GM21367 (cell line): ENCODE results near the gene CYP2A6.
"Not testable (repeated sequence)": the region's sequence is repeated elsewhere in the genome, so short reads cannot be mapped to it uniquely, and the experiment has no call there.

Source experiments
- ATAC-seq: cut with Tn5 transposase; IDR thresholded peaks from one replicate; pipeline ENCODE4 v1.9.1; 2021; ENCODE audit not compliant: unreplicated experiment

CYP2A6 gene, protein sequence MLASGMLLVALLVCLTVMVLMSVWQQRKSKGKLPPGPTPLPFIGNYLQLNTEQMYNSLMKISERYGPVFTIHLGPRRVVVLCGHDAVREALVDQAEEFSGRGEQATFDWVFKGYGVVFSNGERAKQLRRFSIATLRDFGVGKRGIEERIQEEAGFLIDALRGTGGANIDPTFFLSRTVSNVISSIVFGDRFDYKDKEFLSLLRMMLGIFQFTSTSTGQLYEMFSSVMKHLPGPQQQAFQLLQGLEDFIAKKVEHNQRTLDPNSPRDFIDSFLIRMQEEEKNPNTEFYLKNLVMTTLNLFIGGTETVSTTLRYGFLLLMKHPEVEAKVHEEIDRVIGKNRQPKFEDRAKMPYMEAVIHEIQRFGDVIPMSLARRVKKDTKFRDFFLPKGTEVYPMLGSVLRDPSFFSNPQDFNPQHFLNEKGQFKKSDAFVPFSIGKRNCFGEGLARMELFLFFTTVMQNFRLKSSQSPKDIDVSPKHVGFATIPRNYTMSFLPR

DNA sequence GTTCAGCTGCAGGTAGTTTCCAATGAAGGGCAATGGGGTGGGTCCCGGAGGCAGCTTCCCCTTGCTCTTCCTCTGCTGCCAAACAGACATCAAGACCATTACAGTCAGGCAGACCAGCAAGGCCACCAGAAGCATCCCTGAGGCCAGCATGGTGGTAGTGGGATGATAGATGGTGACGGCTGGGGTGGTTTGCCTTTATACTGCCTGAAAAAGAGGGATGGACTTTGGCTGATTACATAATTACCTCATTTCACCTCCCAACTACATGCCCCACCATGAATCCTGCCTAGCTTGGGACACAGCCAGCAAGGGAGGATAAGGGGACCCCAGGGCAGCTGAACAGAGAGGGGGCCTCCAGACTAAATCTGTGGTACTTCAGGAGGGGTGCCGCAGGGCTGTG is at the start of gene CYP2A6:
Gene CYP2A6 (minus strand): TSS at position 171 of the 400 bp plus-strand sequence. CDS start 21 bp downstream, at position 150.
- not testable (repeated sequence) for ATAC-seq

DNA sequence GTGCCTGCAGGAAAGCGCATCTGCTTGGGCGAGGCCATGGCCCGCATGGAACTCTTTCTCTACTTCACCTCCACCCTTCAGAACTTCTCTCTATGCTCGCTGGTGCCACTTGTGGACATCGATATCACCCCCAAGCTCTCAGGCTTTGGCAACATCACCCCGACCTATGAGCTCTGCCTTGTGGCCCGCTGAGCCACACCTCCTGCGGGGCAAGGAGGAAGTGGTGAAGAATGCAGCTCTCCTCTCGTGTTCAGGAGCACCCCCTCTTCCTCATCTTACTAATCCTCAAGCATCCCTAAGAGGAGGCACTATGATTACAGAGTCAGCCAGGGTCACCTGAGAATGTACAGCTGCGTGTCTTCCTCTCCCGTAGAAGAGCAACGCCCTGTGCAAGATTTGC is 49.7 kb upstream of the CYP2A6 start:
- ATAC-seq, result not testable (repeated sequence)

DNA sequence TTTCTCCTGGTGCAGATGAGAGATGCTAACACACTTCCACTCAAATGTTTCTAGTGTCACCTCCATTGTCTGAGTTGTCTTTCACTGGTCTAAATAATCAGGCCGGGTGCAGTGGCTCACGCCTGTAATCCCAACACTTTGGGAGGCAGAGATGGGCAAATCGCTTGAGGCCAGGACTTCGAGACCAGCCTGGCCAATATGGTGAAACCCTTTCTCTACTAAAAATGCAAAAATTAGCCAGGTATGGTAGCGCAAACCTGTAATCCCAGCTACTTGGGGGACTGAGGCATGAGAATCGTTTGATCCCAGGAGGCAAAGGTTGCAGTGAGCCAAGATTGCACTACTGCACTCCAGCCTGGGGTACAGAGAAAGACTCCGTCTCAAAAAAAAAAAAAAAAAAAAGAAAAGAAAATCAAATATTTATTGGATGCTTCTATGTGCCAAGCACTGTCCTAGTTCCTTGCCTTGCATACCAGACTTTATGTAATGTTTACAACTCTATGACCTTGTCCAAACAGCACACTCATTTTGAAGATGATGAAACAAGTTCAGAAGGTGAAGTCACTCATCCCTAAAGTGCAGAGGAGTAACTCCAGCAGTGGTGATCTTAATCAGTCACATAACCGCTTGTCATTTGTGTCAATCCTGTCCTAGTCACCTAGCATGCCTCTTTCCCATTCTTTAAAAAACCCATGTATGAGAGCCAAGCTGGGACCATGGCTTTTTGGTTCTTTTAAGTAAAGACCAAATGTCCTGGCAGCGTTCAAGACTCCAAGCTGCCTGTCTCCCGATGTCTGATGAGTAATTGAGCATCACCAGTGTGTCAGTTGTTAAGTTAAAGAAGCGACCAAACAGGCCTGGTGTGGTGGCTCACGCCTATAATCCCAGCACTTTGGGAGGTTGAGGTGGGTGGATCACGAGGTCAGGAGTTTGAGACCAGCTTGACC is 46.9 kb upstream of the CYP2A6 start:
- not testable (repeated sequence) for ATAC-seq

DNA sequence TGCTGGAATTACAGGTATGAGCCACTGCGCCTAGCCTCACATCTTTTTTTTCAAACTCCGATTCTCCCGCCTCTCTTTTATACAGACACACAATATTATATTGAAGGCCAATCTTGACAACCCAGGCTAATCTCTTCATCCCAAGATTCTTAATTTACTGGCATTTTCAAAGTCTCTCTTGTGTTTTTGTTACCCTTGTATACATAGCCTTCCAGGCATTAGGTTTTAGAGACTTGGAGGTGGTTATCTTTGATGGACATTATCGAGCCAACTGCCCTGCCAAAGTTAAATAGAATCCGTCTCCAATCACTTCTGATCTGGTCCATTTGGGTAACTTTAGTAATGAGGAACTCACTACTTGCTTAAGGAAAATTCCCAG is 46.2 kb upstream of the CYP2A6 start:
- ATAC-seq, result no peak

DNA sequence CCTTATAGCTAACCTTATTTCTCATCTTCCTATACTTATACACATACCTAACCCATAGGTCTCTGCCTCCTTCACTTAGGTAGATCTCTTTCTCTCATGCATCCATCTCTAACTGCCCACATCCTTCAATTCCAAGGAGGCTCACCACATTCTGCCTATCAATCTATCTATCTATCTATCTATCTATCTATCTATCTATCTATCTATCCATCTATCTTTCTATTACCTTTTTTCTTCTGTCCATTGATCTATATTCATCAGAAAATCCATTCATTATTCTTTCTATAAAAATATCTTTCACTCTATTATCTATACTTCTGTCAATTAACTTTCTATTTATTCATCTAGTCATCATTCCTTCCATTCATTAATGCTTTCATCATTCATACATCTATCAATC is 42.9 kb upstream of the CYP2A6 start:
- ATAC-seq, result no peak

DNA sequence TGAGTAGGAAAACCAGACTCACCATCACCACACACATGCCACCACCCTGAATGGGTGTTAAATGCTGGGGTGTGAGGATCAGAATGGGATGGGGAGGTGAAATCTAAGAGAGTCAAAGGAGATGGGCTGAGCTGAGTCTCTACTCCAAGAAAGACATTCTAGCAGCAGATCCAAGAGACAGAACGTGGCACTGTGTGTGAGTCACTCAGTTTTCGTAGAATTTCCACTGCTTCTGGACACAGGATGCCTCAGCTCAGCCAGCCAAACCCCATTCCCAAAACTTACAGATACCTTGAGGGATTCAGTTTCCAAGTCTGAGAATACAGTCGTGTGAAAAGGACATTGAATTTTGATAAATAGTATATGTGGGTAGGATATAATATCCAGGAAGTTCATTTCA is 39.1 kb upstream of the CYP2A6 start:
- ATAC-seq, result no peak

DNA sequence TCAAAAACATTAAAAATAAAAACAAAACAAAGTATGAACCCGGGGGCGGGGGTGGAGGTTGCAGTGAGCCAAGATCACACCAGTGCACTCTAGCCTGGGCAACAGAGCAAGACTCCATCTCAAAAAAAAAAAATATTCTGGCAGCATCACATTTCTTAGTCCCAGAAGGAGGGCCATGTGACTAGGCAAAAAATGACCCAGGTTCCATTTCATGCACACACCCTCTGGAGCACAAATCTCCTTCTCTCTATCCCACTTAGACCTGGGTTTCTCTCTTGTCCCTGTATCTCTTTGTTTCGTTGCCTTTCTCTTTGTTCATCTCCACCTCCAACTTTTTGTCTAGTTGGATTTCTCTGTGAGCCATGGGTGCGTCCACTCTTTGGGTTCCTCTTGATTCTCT is 37.9 kb upstream of the CYP2A6 start:
- no peak for ATAC-seq

DNA sequence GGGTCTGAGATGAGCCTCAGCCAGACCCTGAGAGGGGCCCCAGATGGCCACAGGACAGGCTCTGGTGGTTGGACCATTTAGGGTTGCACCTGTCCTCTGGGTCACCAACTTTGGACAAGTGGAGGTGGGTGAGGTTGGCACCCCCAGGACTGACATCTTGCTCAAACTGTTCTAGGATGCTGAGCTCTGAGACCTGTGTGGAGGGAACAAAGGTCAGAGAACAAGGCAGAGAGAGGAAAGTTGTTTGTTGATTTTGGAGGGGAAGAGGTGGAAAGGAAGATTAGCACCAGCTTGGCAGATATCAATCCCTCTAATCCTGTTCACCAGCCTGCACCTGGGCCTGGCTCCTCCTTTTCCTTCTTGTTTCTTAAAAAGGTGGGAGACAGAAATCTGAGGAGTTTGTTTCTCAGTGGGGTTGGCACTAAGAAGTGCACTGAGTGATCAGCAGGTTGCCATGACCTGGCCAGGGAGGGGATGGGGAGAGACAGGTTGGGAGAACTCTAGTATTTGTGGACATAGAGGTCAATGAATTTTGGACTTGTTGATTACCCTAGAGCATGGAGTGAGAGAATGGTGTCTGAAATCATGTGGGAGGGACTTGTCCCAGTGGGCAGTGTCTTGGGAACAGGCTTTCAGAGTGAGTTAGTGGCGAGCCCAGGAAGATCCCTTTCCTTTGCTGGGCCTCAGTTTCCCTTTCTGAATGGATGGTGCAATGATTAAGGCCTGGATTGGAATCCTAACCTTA is 34.1 kb upstream of the CYP2A6 start:
- ATAC-seq, result not testable (repeated sequence)

DNA sequence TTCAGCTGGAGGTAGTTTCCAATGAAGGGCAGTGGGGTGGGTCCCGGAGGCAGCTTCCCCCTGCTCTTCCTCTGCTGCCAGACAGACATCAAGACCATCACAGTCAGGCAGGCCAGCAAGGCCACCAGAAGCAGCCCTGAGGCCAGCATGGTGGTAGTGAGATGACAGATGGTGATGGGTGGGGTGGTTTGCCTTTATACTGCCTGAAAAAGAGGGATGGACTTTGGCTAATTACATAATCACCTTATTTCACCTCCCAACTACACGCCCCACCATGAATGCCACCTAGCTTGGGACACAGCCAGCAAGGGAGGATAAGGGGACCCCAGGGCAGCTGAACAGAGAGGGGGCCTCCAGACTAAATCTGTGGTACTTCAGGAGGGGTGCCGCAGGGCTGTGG is 31.8 kb upstream of the CYP2A6 start, which contains the start of gene CYP2A7:
Gene CYP2A7 (minus strand): TSS at position 170 of the 400 bp plus-strand sequence. CDS start 21 bp downstream, at position 149.
- ATAC-seq, result not testable (repeated sequence)

DNA sequence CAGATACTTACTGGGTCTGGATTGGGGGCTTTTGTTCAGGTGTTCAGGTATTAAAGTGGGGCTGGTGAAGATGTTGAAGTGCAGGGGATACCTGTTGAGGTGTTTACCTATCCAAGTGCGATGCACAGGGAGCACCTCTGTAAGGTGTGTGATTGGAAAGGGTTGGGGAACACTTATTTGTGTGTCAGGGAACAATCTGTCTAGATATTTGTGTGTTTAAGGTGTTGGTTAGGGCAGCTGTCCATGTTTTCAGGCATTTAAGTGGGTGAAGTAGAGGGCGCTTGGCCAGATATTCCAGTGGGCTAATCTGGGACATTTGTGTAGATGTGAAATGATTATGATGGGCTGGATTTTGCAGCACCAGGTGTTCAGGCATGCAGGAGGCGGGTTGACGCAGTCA is 29.1 kb upstream of the CYP2A6 start:
- ATAC-seq, result not testable (repeated sequence)

DNA sequence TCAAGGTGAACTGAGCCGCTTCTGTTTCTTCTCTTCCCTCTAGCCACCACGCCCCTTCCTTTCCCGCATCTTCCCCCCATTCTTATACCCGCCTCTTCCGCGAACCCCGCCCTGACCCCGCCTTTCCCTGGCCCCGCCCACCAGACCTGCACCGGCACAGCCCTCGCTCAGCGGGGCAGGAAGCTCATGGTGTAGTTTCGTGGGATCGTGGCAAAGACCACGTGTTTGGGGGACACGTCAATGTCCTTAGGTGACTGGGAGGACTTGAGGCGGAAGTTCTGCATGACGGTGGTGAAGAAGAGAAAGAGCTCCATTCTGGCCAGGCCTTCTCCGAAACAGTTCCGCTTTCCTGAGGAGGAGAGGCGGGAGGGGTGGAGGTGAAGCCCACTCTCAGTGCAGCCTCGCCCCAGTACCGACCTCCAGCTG is 25.3 kb upstream of the CYP2A6 start:
- ATAC-seq, result not testable (repeated sequence)

DNA sequence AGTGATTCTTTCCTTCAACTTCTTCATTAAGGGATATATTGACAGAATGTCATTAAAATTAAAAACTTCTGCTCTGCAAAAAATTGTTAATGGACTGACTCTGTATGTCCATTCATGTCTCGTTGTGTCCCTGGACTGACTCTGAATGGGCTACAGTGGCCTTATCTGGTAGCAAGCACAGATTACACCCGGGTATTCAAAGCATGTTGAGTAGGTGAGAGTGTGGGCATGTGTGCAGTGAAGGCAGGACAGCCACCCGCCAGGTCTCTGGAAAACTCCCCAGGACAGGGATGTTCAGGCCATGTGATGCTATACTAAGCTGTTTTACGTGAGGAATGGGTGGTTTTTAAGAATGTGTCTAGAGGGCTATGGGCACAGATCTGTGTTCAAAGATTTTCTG is 24.6 kb upstream of the CYP2A6 start:
- not testable (repeated sequence) for ATAC-seq

DNA sequence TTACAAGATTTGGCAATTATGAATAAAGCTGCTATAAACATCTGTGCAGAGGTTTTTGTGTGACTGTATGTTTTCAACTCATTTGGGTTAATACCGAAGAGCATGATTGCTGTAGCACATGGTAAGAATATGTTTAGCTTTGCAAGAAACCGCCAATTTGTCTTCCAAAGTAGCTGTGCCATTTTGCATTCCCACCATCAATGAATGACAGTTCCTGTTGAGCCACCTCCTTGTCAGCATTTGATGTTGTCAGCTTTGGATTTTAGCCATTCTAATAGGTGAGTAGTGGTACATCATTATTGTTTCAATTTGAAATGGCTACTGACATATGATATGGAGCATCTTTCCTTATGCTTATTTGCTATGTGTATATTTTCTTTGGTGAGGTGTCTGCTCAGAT is 23.6 kb upstream of the CYP2A6 start:
- ATAC-seq, result not testable (repeated sequence)

DNA sequence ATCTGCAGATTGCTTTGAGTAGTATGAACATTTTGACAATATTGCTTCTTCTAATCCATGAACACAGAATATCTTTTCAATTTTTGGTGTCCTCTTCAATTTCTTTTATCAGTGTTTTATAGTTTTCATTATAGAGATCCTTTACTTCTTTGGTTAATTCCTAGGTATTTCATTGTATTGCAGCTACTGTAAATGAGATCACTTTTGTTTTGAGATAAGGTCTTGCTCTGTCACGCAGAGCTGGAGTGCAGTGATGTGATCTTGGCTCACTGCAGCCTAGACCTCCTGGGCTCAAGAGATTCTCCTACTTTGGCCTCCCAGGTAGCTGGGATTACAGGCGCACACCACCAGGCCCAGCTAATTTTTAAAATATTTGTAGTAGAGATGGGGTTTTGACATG is 22.0 kb upstream of the CYP2A6 start:
- ATAC-seq, result no peak

DNA sequence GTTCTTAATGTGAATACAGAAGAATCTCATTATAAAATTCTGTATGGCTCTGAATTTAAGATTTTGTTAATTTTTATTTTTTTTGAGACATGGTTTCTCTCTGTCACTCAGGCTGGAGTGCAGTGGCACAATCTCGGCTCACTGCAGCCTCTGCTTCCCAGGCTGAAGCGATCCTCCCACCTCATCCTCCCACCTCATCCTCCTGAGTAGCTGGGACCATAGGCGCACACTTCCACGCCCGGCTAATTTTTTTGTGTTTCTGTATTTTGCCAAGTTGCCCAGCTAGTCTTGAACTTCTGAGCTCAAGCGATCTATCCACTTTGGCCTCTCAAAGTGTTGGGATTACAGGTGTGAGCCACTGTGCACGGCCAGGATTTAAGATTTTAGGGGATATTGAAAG is 17.5 kb upstream of the CYP2A6 start:
- ATAC-seq, result no peak

DNA sequence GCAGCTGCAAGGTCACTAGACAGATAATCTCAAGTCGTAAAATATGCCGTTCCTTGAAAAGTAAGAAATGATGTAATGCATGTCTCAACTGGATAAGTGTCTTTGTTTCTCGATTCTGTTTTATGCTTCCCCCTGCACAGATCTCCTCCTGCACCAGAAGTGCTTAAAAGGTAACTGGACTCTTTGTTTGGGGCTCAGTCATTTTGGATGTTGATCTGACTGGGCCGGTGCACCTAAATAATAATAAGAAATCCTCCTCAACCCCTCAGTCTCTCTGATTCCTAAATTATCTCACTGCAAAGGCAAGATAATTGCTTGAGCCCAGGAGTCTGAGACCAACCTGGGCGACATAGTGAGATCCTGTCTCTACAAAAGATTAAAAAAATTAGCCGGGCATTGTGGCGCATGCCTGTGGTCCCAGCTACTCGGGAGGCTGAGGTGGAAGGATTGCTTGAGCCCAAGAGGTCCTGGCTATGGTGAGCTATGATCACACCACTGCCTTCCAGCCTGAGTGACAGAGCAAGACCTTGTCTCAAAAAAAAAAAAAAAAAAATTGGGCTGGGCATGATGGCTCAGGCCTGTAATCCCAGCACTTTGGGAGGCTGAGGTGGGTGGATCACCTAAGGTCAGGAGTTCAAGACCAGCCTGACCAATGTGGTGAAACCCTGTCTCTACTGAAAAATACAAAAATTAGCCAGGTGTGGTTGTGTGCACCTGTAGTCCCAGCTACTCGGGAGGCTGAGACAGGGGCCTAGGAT is 14.7 kb upstream of the CYP2A6 start:
- ATAC-seq, result not testable (repeated sequence)

DNA sequence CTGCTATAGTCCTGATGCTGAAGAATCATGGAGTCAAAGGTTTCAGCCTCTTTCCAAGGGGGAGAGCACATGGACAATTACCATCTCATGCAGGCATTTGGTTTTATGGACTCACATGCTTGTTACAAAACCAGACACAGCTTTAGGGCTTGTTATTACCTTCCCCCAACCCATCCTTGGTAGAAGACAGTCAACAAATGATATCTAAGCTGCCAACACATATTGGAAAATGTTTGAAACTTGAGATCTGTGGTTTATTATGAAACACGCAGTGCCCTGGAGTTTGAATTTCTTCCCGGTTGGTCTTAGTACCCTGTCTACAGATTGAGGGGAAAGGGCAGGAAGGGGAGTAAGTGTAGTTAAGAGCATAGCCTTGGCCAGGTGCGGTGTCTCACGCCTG is 12.5 kb upstream of the CYP2A6 start:
- ATAC-seq, result no peak

DNA sequence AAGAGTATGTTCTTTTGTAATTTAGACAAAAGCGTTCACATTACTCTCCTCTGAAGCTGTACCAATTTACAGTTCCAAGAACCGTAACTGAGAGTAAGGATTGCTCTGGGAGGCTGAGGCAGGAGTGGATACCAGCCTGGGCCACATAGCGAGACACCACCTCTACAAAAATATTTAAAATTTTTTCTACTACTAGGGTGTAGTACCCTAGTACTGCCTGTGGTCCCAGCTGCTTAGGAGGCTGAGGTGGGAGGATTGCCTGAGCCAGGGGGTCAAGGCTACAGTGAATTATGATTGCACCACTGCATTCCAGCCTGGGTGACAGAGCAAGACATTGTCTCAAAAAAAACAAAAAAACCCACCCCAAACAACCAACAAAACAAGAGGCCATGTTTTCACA is 12.1 kb upstream of the CYP2A6 start:
- ATAC-seq, result no peak

DNA sequence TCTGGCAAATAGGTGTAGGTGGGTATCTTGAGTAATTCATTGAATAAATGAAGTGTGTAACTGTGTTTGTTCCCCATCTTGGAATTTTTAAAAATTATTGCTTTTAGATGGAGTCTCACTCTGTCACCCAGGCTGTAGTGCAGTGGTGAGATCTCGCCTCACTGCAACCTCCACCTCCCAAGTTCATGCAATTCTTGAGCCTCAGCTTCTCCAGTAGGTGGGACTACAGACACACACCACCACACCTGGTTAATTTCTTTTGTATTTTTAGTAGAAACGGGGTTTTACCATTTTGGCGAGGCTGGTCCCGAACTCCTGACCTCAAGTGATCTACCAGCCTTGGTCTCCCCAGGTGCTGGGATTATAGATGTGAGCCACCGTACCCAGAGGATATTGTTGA is 7.9 kb upstream of the CYP2A6 start:
- ATAC-seq, result no peak
